ENCODE results near the gene HDGFL1.

DNA sequence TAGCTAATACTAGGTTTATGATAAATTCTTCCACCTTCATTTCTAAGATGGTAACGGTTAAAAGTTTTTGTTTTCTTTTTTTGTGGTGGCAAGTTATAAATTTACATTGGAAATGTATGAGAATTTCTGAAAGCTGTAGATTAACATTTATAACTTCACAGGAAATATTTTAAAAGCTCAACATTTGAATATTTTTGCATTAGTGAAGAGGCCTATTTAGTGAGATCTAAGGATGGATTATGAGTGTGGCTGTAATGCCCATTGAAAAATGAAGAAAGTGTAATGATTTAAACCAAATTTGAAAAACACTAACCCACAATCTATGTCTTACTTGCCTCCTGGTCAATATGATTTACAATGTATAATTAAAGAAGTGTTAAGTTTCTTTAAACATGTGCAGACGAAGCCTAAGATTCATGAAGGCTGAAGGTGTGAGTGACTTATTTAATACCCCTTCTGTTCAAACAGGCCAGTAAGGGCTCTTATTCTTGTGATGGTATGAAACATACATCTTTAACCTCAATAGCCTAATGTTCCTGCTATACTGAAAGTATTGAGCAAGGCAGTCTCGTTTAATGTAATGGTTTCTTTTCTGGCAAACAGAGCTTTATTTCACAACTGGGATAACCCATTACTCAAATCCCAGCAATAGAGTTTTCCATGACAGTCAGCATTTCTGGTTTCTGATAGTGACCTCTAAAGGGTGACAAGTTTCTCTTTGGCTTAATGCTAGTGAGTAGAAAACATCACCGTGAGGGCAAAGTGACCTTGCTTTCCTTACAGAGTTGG is 13.2 kb downstream of the HDGFL1 start:
- TF ChIP-seq, protein P1, sequence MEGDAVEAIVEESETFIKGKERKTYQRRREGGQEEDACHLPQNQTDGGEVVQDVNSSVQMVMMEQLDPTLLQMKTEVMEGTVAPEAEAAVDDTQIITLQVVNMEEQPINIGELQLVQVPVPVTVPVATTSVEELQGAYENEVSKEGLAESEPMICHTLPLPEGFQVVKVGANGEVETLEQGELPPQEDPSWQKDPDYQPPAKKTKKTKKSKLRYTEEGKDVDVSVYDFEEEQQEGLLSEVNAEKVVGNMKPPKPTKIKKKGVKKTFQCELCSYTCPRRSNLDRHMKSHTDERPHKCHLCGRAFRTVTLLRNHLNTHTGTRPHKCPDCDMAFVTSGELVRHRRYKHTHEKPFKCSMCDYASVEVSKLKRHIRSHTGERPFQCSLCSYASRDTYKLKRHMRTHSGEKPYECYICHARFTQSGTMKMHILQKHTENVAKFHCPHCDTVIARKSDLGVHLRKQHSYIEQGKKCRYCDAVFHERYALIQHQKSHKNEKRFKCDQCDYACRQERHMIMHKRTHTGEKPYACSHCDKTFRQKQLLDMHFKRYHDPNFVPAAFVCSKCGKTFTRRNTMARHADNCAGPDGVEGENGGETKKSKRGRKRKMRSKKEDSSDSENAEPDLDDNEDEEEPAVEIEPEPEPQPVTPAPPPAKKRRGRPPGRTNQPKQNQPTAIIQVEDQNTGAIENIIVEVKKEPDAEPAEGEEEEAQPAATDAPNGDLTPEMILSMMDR (conservative IDR thresholded peaks at IDR 0.05): no peak
- no peak for TF ChIP-seq ZFX (IDR thresholded peaks at IDR 0.05)

Data from C4-2B (cell line).